T-helper 2 cell (primary cell): ENCODE measurements around the gene KIF16B.
"Not testable (repeated sequence)": the region's sequence is repeated elsewhere in the genome, so short reads cannot be mapped to it uniquely, and the experiment has no call there.

ENCODE experiments used
- DNase-seq, 5 experiments: peaks; one replicate each; pipeline versions ENCODE4 v3.0.0 to v3.0.0-alpha.2; 2012 to 2022

Gene KIF16B

DNA sequence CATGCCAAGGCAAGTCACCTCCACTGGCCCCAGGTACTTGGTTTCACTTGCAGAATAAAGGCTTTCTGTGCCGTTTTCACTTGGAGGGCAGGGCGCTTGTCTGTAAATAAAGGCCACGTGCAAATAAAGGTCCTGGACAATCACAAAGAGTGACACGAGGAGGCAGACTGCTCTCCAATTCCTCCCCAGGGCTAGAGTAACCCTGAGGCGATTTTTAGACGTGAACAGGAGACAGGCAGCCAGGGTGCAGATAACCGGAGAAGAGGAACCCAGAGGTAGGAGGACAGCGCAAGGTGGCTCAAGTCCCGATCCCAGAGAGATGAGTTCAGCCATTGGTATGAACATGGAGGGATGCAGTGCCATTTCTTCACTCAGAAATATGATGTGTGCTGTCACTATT, 327.4 kb downstream of the KIF16B start:
- no peak for DNase-seq

DNA sequence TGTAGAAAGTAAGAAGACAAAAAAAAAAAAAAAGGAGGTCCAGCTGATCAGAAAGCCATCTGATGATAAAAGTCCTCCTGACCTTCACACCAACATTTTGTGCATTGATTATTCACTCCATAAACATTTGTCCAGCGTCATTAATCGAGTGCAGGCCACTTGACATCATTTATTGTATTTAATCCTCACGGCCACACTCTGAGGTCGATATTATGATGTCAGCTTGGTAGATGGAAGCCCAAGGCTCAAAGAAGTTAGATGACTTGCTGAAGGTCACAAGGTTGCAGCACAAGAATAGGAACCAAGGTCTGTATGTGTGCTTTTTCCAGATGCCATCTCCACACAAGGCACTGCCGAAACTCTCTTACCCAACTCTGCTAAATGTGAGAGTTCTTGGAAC, 328.4 kb downstream of the KIF16B start:
- DNase-seq, result no peak

DNA sequence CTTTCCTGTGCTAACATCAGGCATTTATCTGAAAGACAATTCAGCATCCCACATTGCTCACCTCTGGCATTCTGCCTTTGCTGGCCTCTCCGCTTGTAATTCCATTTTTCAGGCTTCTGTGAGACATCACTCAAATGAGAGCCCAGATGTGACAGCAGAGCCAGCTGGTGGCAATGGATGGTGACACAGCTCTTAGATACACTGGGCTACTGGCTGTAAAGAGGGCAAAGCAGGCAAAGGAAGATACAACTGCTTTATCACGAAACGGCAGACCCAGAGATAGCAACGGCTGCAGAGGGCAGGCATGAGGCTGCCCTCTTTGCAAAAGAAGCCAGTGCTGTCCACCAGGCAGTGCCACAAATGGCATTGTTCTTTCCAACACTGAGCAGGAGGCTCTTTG, 329.8 kb downstream of the KIF16B start:
- DNase-seq, result no peak

DNA sequence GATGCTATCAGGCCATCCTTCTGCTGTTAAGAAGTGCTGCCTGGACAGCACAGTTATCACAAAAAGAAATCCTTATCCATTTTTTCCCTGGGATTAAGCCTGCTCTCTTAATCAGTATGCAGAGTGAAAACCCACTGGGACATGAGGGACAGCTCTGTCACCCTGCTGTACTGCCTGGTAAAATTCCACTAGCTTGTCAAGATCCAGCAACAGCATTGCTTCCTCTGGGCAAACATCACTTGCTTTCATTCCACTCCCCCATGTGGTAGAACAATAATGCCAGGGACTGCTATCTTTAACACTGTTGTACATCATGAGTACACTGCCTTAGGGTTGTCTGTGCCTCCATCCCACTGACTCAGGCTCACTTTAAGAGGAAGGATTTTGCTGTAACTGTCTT, 331.3 kb downstream of the KIF16B start:
- DNase-seq, result no peak

DNA sequence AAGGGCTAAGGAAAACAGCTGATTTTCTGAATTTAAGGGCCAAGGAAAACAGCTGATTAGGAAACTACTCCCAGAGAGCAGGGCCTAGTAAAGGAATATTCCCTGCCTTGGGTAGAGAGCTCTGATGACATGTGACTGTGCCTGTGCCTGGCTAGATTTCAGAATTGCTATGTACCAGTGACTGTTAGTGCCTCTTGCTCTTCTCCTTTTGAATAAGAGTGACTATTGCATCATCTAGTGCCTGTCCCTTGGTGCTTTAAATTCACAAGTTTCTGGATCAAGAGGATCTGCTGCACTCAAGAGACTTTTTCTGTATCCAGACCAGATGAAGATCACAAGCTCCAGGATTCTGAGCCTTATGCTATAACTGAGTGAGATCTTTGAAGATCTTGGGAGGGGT, 332.9 kb downstream of the KIF16B start:
- no peak for DNase-seq

DNA sequence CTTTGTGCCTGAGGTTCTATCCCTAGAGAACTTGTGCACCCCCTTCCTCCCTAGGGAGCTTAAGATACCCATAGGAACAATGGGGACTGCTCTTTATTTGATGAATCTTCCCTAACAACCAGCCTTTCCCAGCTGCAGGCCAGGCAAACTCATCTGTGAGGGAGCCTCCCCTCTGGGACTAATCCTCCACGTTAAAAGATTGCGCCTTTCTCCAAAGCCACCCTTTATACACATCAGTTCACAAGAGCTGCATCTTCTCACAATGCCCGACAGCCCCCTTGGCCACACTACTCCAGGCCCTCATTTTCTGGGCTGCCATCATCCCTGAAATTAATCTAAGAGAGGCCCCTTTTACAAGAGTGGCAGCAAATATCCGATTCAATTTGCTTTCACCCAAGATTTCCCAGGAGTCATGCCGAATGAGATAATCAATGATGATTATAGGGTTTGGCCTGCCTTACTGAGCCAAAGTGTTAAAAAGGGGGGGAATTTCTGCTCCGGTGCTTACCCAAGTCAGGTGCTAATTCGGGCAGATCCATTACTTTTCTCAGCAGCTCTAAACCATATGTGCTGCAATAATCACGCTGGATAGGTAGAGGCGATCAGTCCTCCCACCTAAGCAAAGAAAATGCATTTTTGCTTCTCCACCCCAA, 336.5 kb downstream of the KIF16B start:
- no peak for DNase-seq

DNA sequence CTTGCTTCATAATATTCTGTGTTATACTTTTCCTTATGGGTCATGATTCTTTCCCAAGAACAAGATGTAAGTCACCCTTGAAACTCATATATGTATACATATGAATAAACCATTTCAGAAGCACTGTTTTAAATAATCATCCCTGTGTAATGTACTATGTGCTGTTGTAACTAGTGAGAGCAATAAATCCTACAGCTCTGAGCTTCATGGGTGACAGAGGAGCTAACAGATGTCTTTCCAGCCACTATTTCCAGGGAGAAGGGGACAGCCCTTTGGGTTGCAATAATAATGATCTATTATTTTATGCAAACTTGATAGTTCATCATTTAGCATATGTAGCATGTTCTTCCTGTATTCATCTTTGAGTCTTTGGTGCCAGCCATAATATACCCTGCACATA, 342.8 kb downstream of the KIF16B start:
- DNase-seq, result no peak

DNA sequence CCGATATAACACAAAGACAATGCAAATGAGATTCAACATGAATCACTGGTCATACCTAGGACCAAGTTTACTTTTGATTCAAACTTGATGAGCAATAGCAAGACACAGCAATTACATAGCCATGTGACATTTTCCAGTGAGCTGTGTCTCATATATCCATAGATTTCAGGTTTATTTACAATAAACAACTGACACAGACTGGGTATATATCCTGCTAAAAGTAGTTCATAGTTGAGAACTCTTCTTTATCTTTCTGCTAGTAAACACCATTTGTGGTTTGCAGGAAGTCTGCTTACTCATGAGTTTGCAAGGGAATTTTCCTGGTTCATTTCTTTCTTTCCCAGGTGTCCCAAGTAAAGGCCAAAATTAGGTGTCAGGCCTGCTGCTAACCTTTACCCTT, 343.4 kb downstream of the KIF16B start:
- DNase-seq, result no peak

DNA sequence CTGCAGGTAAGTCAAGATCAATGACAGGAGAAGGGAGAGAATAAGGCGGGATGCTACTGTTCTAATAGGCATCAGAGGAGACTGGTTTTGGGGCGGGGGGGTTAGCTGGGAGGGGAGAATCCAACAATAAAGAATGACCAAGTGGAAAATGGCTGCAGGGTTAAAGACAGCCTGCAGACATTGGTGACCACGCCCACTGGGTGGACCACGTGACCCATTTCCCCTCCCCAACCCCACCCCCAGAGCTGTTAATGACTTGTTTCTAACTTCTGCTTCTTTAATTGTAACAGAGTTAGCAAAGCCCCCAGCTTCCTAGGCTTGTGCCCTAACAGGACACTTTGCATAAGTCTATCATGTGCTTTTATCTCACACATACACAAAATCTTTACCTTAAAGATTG, 344.5 kb downstream of the KIF16B start:
- no peak for DNase-seq

DNA sequence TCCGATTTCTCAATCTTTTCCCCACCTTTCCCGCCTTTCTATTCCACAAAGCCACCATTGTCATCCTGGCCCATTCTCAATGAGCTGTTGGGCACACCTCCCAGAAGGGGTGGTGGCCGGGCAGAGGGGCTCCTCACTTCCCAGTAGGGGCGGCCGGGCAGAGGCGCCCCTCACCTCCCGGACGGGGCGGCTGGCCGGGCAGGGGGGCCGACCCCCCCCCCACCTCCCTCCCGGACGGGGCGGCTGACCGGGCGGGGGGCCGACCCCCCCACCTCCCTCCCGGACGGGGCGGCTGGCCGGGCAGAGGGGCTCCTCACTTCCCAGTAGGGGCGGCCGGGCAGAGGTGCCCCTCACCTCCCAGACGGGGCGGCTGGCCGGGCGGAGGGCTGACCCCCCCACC, 346.3 kb downstream of the KIF16B start:
- not testable (repeated sequence) for DNase-seq

DNA sequence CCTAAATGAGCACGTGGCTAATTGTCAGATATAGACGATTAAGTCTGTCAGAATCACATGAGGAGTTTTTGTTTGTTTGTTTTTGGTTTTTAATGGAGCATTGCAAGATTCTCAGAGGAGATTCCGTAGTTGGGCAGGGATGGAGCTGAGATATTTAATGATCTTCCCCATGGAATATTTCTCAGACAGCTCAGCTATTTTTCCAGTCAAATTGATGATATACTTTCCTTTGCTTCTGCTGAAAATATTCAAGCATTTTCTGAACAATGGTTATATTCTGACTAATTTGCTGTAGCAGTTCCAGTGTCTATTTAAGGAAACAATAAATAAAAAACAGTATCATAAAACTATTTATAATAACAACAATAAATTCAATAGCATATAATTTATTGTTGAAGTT, 348.4 kb downstream of the KIF16B start:
- no peak for DNase-seq

DNA sequence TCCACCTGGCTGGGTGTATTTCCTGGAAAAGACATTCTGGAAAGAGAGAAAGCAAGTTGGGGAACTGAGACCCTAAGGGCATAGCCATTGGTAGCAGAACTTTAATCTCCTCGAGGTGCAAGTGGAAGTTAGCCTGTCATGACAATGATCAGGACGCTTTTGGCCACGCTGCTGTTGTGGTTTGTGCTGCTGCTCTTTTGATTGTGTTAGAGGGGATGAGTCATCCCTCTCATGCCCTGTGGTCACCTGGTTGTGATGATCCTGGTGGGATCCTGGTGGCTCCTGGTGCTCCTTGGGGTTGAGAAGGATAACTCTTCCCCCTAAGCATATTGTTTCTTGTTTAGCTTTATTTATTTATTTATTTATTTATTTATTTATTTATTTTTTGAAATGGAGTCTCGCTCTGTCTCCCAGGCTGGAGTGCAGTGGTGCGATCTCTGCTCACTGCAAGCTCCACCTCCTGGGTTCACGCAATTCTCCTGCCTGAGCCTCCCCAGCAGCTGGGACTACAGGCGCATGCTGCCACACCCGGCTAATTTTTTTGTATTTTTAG, 350.3 kb downstream of the KIF16B start:
- DNase-seq, result no peak
